ENCODE results near the gene CUX1.
"Not testable (repeated sequence)": the region's sequence is repeated elsewhere in the genome, so short reads cannot be mapped to it uniquely, and the experiment has no call there.

CUX1 gene

DNA sequence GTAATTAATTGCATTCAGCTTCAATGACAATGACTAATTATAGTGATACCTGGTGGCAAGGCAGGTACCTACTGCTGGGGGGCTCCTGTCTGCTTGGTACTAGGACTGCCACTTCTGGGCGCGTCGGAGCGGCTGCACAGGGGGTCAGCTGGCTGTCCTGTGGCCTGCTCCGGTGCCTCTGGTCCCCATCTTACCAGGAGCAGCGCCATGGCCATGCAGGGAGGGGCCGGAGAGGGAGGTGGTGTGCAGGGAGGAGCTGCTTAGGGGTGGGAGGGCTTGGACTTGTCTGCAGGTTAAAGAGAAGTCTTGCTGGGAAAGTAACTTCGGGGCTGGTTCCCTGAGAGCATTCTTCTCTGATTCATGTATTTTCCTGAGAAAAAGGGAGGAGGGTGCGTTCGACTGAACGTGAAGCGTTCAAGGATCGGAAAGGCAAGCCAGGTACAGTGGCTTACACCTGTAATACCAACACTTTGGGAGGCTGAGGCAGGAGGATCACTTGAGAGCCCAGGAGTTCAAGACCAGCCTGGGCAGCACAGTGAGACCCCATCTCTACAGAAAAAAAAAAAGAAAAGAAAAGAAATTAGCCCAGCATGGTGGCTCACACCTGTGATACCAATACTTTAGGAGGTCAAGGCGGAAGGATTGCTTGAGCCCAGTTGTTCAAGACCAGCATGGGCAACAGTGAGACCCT is 15.4 kb downstream of the CUX1 start:
- no peak for DNase-seq (ENCODE audit: low read depth)
- TF ChIP-seq CTCF (IDR thresholded peaks at IDR 0.05; ENCODE audit: control insufficient read depth, insufficient read depth, low read depth, low read length, missing control alignments) = no peak
- no peak overlapping the region for H3K4me3 ChIP-seq (ENCODE audit: control insufficient read depth, low read depth, low read length)

DNA sequence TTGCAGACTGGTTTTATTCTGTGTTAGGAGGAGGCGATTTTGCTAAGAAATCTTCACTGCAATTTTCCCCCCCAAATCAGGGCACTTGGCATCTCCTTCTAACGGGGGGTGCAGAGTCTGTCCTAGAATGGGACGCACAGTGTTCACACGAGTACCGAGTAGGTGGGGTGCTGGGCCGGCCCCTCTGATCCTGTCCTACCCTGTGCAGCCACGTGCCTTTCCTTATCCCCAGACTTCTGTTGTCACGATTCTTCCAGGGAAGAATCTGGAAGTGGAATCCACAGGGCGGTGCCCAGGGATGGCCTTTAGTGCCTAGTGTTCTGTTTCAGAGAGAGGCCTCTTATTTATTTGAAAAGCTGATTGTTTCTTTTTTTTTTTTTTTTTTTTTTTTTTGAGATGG is 16.4 kb downstream of the CUX1 start:
- TF ChIP-seq CTCF (IDR thresholded peaks at IDR 0.05; ENCODE audit: control insufficient read depth, insufficient read depth, low read depth, low read length, missing control alignments) = no peak
- no peak overlapping the region for H3K4me3 ChIP-seq (ENCODE audit: control insufficient read depth, low read depth, low read length)
- no peak for DNase-seq (ENCODE audit: low read depth)

- TF ChIP-seq CTCF (IDR thresholded peaks at IDR 0.05; ENCODE audit: control insufficient read depth, insufficient read depth, low read depth, low read length, missing control alignments) = no peak
- H3K4me3 ChIP-seq (ENCODE audit: control insufficient read depth, low read depth, low read length) = no peak overlapping the region
- DNase-seq (ENCODE audit: low read depth) = no peak
These were observed 17.7 kb downstream of the CUX1 start for GRCh38 chr7:101835136-101835535.

GRCh38 chr7:101837433-101837832 is 20.0 kb downstream of the CUX1 start:
- H3K4me3 ChIP-seq (ENCODE audit: control insufficient read depth, low read depth, low read length); DNase-seq (ENCODE audit: low read depth): not testable (repeated sequence)

DNA sequence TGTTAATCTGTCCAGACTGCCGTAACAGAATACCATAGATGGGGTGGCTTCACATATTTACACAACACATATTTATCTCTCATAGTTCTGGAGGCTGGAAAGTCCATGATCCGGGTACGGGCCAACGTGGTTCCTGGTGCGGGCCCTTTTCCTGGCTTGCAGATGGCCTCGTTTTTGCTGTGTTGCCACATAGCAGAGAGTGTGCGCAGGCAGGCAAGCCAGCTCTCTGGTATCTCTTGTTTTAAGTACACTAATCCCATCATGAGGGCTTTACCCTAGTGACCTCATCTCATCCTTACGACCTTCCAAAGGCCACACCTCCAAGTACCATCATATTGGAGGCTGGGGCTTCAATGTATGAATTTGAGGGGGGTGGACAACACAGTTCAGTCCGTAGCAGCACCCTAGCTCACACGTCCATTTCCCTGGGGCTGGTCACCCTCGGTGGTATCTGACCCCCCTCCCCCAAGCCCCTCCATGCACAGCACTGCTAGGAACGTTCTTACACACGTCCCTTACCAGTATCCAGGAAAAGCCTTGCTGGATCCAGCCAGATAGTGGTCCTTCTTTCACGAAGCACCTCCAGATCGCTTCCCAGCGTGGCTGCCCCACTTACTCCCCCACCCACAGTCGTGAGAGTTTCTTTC is 21.5 kb downstream of the CUX1 start:
- TF ChIP-seq CTCF (IDR thresholded peaks at IDR 0.05; ENCODE audit: control insufficient read depth, insufficient read depth, low read depth, low read length, missing control alignments) = no peak
- H3K4me3 ChIP-seq (ENCODE audit: control insufficient read depth, low read depth, low read length) = no peak overlapping the region
- DNase-seq (ENCODE audit: low read depth) = no peak

DNA sequence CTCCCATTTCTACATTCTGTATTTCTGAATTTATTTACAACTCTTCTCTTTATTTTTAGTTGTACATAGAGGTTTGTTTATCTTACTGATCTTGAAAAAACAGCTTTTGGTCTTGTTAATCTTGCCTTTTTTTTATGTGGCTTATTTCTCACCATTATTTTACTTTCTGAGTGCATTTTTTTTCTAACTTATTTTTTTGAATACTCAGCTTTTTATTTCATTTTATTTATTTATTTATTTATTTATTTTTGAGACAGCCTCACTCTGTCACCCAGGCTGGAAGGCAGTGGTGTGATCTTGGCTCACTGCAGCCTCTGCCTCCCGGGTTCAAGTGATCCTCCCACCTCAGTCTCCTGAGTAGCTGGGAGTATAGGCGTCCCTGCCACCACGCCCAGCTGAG is 23.9 kb downstream of the CUX1 start:
- no peak for DNase-seq (ENCODE audit: low read depth)
- no peak overlapping the region for H3K4me3 ChIP-seq (ENCODE audit: control insufficient read depth, low read depth, low read length)
- TF ChIP-seq CTCF (IDR thresholded peaks at IDR 0.05; ENCODE audit: control insufficient read depth, insufficient read depth, low read depth, low read length, missing control alignments) = no peak
